Vagina (tissue), 2 donors: ENCODE data around the gene DUOXA2.
"Not testable (repeated sequence)": the region's sequence is repeated elsewhere in the genome, so short reads cannot be mapped to it uniquely, and the experiment has no call there.

Experiments used
- POLR2A ChIP-seq, 2 donors: fragments of 450-650 bp; IDR thresholded peaks; one replicate each; pipeline ENCODE4 v1.6.1; 2017; ENCODE audit warnings: antibody characterized with exemption in 2 of 2, mild to moderate bottlenecking in 2 of 2, moderate library complexity in 2 of 2
- POLR2AphosphoS5 ChIP-seq, 2 donors: sonication (generic); formaldehyde crosslinking; IDR thresholded peaks; one replicate each; pipeline ENCODE4 v1.9.0; 2017; ENCODE audit warnings: antibody characterized with exemption in 2 of 2, mild to moderate bottlenecking in 2 of 2, low read depth in 1 of 2; ENCODE audit not compliant: insufficient read depth in 1 of 2
- TF ChIP-seq, protein P1 (sequence below), 3 experiments: fragments of 450-650 bp in 2 of 3; fragments of 200-600 bp in 1 of 3; sonication (generic) in 1 of 3; IDR thresholded peaks; one replicate each; pipeline ENCODE4 v1.5.1; 2017 to 2019; ENCODE audit warnings: antibody characterized with exemption in 3 of 3, mild to moderate bottlenecking in 2 of 3, moderate library complexity in 2 of 3

GRCh38 chr15:45077391-45077790 lies 36.7 kb upstream of the DUOXA2 start:
- TF ChIP-seq, protein P1, sequence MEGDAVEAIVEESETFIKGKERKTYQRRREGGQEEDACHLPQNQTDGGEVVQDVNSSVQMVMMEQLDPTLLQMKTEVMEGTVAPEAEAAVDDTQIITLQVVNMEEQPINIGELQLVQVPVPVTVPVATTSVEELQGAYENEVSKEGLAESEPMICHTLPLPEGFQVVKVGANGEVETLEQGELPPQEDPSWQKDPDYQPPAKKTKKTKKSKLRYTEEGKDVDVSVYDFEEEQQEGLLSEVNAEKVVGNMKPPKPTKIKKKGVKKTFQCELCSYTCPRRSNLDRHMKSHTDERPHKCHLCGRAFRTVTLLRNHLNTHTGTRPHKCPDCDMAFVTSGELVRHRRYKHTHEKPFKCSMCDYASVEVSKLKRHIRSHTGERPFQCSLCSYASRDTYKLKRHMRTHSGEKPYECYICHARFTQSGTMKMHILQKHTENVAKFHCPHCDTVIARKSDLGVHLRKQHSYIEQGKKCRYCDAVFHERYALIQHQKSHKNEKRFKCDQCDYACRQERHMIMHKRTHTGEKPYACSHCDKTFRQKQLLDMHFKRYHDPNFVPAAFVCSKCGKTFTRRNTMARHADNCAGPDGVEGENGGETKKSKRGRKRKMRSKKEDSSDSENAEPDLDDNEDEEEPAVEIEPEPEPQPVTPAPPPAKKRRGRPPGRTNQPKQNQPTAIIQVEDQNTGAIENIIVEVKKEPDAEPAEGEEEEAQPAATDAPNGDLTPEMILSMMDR (IDR thresholded peaks at IDR 0.05): not testable (repeated sequence)
- TF ChIP-seq POLR2AphosphoS5 (IDR thresholded peaks at IDR 0.05; ENCODE audit: insufficient read depth in 1 of 2, low read depth in 1 of 2); POLR2A (IDR thresholded peaks at IDR 0.05): not testable (repeated sequence)
